K562 (cell line): Measurements from ENCODE around the gene P2RX5.

Experiments
- RBM34 ChIP-seq: fragments of 200-400 bp; formaldehyde crosslinking; IDR thresholded peaks from 2 replicates; pipeline ENCODE4 v1.6.1; 2018; ENCODE audit warnings: low read length, borderline replicate concordance; ENCODE audit not compliant: insufficient read depth
- ZNF124 ChIP-seq: sonication (generic); formaldehyde crosslinking; IDR thresholded peaks from 2 replicates; pipeline ENCODE4 v1.8.1; 2022; ENCODE audit warnings: missing genetic modification reagents
- TF ChIP-seq, protein P1 (sequence below), 3 experiments: IDR thresholded peaks in 2 of 3; conservative IDR thresholded peaks in 1 of 3; 2 replicates each; pipeline ENCODE4 v1.5.1; 2011 to 2012; ENCODE audit warnings: low read length in 3 of 3, mild to moderate bottlenecking in 3 of 3, control low read depth in 2 of 3, improper control_type of control experiment in 1 of 3, inconsistent platforms in 1 of 3, low read depth in 1 of 3, mixed read lengths in 1 of 3, moderate library complexity in 1 of 3; ENCODE audit not compliant: insufficient read depth in 2 of 3

DNA sequence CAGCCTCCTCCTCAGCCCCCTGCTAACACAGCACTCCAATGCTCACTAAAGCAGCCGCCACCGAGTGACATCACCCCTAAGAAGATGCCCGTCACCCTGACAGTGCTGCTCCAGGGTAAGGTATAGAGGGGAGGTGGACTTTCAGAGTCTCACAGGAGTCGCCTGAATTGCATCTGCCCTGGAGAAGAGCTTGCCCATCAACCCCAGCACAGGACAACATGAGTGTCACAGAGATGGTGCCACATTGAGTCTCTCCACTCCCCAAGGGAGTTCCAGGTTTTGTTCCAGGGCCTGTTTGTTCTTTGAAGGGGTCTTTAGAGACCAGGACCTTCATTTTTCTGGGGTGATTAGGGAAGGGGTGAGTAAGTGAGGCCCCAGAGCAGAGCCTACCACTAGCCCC, 2.2 kb upstream of the P2RX5 start:
- TF ChIP-seq ZNF124 (CRISPR knock-in tag) = no peak
- no peak for TF ChIP-seq RBM34
- TF ChIP-seq, protein P1, sequence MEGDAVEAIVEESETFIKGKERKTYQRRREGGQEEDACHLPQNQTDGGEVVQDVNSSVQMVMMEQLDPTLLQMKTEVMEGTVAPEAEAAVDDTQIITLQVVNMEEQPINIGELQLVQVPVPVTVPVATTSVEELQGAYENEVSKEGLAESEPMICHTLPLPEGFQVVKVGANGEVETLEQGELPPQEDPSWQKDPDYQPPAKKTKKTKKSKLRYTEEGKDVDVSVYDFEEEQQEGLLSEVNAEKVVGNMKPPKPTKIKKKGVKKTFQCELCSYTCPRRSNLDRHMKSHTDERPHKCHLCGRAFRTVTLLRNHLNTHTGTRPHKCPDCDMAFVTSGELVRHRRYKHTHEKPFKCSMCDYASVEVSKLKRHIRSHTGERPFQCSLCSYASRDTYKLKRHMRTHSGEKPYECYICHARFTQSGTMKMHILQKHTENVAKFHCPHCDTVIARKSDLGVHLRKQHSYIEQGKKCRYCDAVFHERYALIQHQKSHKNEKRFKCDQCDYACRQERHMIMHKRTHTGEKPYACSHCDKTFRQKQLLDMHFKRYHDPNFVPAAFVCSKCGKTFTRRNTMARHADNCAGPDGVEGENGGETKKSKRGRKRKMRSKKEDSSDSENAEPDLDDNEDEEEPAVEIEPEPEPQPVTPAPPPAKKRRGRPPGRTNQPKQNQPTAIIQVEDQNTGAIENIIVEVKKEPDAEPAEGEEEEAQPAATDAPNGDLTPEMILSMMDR (IDR thresholded peaks at IDR 0.05 in 2 of 3, conservative IDR thresholded peaks at IDR 0.05 in 1 of 3; ENCODE audit: insufficient read depth in 2 of 3, low read depth in 1 of 3, low read length in 3 of 3) = no peak
